Central memory CD8-positive, alpha-beta T cell (primary cell): ENCODE results near the gene ZNF354C.

Source experiments
- ATAC-seq: fragments of 150-1000 bp; cut with Tn5 transposase; replicated peaks from 2 replicates; pipeline ENCODE4 v1.10.0; 2022; ENCODE audit warnings: mild to moderate bottlenecking, moderate FRiP score, moderate number of reproducible peaks; ENCODE audit not compliant: poor library complexity, severe bottlenecking; ENCODE audit errors: extremely low read depth
- DNase-seq, 2 donors: peaks; one replicate each; pipeline ENCODE4 v3.0.0; 2021; ENCODE audit warnings: low spot score in 2 of 2
- H3K27ac Mint-ChIP-seq: one replicate; pipeline ENCODE4 v1.8.0; 2022; ENCODE audit warnings: low read depth, mild to moderate bottlenecking, moderate library complexity, mixed read lengths
- H3K27me3 Mint-ChIP-seq: one replicate; pipeline ENCODE4 v1.8.0; 2022; ENCODE audit warnings: mixed read lengths
- H3K36me3 Mint-ChIP-seq: one replicate; pipeline ENCODE4 v1.8.0; 2022; ENCODE audit warnings: mild to moderate bottlenecking, moderate library complexity, mixed read lengths; ENCODE audit not compliant: insufficient read depth
- H3K4me1 Mint-ChIP-seq: one replicate; pipeline ENCODE4 v1.8.0; 2022; ENCODE audit warnings: mixed read lengths
- H3K4me3 Mint-ChIP-seq: one replicate; pipeline ENCODE4 v1.8.0; 2022; ENCODE audit warnings: mild to moderate bottlenecking, moderate library complexity, mixed read lengths
- H3K9me3 Mint-ChIP-seq: one replicate; pipeline ENCODE4 v1.8.0; 2022; ENCODE audit warnings: mixed read lengths

Gene ZNF354C

DNA sequence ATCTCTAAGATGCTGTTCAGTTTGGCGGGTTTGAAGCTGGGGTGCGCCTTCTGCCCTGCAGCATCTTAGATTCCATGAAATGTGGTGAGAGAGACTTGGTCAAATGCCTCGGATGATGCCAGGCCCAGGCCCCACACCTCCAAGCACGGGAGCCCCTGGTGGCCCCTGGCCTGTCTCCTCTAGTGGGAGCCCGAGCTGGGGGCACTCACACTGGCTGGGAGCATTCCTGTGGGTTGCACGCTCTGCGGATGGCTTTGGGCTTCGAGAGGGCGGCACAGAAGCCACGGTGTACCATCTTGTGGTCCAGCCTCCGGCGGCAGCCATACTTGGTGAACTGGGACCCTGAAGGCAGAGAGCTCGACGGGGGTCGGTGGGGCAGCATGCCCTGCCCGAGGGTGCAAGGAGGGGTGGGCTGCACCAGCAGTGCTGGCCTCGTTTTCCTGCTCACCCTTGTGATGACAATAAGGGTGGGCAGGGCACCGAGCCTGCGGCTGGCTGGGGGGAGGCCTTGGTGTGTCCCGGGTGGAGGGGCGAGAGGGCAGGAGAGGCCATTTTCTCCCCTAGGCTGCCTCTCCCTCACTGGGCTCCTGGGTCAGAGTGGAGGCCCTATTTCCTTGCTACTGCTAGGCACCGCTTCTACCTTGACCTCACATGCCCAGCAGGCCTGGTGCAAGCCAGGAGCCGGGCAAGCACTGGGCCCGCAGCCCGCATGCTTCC, 65.8 kb downstream of the ZNF354C start:
- Mint-ChIP-seq H3K4me1 (no peaks in the 10 kb centered on the region), H3K36me3 (no peaks in the 10 kb centered on the region), H3K27ac (no peak overlapping the region), H3K27me3 (peaks cover 7% of the 10 kb centered on the region), H3K9me3 (no peaks in the 10 kb centered on the region), H3K4me3 (no peak overlapping the region)
- DNase-seq: no peak
- ATAC-seq: no peak

DNA sequence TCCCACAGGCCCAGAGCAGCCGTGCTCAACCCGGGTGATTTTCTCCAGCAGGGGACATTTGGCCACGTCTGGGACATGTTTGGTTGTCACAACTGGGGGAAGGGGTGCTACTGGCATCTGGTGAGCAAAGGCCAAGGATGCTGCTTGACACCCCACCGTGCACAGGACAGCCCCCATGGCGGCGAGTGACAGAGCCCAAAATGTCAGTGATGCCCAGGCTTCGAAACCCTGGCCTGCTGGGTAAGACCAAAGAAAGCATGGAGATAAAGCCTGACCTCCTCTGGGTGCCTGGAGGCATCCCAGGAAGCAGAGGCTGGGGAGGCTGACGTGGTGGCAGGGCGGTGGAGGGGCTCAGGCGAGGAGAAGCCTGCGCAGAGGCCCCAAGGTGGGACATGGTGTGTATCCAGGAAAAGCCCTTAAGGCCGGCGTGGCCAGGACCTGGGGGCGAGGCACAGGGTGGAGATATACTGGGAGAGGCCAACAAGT, 66.4 kb downstream of the ZNF354C start:
- ATAC-seq (no peak), DNase-seq (no peak)
- Mint-ChIP-seq H3K4me1 (no peaks in the 10 kb centered on the region), H3K9me3 (no peaks in the 10 kb centered on the region), H3K27ac (no peak overlapping the region), H3K4me3 (no peak overlapping the region), H3K36me3 (no peaks in the 10 kb centered on the region), H3K27me3 (peaks cover 7% of the 10 kb centered on the region)

GRCh38 chr5:179127136-179128040, 67.2 kb downstream of the ZNF354C start:
- no peaks in the 10 kb centered on the region for H3K9me3 Mint-ChIP-seq
- H3K4me3 Mint-ChIP-seq: no peak overlapping the region
- peaks cover 7% of the 10 kb centered on the region for H3K27me3 Mint-ChIP-seq
- no peaks in the 10 kb centered on the region for H3K36me3 Mint-ChIP-seq
- H3K27ac Mint-ChIP-seq: no peak overlapping the region
- H3K4me1 Mint-ChIP-seq: no peaks in the 10 kb centered on the region
- no peak for ATAC-seq
- DNase-seq: no peak

DNA sequence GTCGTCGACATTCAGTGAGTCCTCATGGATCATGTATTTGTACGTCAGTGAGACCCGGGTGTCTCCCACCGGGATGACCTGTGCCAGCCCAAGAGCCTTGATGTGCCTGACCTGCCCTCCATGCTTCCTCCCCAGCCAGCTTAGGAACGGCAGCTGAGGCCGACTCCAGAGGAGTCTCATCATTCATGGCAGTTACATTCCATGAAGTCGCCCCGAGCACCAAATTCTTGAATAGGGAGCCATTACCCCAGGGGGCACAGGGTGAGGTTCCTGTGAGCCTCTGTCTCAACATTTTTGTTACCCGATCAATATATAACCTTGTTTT, 67.8 kb downstream of the ZNF354C start:
- peaks cover 7% of the 10 kb centered on the region for H3K27me3 Mint-ChIP-seq
- no peak overlapping the region for H3K4me3 Mint-ChIP-seq
- no peak overlapping the region for H3K27ac Mint-ChIP-seq
- H3K36me3 Mint-ChIP-seq: no peaks in the 10 kb centered on the region
- no peak for ATAC-seq
- H3K4me1 Mint-ChIP-seq: no peaks in the 10 kb centered on the region
- no peaks in the 10 kb centered on the region for H3K9me3 Mint-ChIP-seq
- DNase-seq: no peak

DNA sequence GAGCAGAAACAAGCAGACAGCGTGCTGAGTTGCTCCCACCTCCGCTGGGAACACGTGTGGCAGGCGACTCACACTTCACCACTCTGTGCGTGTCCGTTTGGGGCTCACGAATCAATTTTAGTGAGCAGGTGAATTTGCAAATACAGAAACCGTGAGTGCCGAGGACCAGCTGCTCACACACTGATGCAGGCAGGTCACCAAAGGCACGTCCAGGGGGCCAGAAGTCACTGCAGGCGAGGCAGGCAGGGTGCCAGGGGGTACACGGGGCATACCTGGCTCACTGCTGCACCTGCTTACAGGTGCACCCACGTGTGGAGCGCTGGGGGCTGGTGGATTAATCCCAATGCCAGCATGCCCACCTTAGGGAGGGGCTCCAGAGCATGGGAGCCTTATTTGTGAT, 68.8 kb downstream of the ZNF354C start:
- H3K4me3 Mint-ChIP-seq: no peak overlapping the region
- no peaks in the 10 kb centered on the region for H3K9me3 Mint-ChIP-seq
- DNase-seq (no peak), ATAC-seq (no peak)
- H3K27ac Mint-ChIP-seq: no peak overlapping the region
- peaks cover 7% of the 10 kb centered on the region for H3K27me3 Mint-ChIP-seq
- no peaks in the 10 kb centered on the region for H3K4me1 Mint-ChIP-seq
- no peaks in the 10 kb centered on the region for H3K36me3 Mint-ChIP-seq

DNA sequence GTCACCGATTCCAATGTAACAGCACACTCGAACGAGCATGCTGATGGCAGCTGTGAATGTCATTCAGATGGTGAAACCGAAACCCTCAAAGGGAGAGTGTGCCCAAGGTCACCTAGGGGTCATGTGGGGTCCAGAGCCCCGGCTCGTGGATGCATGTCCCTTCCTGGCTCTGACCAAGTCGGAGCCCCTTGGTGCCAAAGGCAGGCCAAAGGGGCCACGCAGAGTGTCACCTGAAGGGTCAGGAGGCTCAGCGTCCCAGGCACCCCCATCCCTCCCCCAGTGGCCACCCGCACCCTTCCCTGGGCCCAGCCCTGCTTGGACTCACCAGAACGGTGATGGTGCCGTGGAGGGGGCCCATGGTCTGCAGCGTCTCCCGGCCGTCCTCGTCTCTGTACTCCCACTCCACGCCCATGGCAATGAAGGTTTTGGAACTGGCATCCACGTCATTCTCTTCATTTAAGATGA, 69.5 kb downstream of the ZNF354C start:
- Mint-ChIP-seq H3K4me3 (no peak overlapping the region), H3K27me3 (peaks cover 7% of the 10 kb centered on the region), H3K36me3 (no peaks in the 10 kb centered on the region), H3K4me1 (no peaks in the 10 kb centered on the region), H3K9me3 (no peaks in the 10 kb centered on the region), H3K27ac (no peak overlapping the region)
- DNase-seq: no peak
- ATAC-seq: no peak

- Mint-ChIP-seq H3K27ac (no peak overlapping the region), H3K36me3 (no peaks in the 10 kb centered on the region), H3K4me1 (no peaks in the 10 kb centered on the region), H3K27me3 (peaks cover 7% of the 10 kb centered on the region), H3K9me3 (no peaks in the 10 kb centered on the region), H3K4me3 (no peak overlapping the region)
- DNase-seq: no peak
- no peak for ATAC-seq
Observed at GRCh38 chr5:179130101-179130681, 70.0 kb downstream of the ZNF354C start.

- H3K27me3 Mint-ChIP-seq: peaks cover 7% of the 10 kb centered on the region
- ATAC-seq (no peak), DNase-seq (no peak)
- H3K4me1 Mint-ChIP-seq: no peaks in the 10 kb centered on the region
- no peak overlapping the region for H3K27ac Mint-ChIP-seq
- H3K36me3 Mint-ChIP-seq: no peaks in the 10 kb centered on the region
- no peak overlapping the region for H3K4me3 Mint-ChIP-seq
- no peaks in the 10 kb centered on the region for H3K9me3 Mint-ChIP-seq
Observed at GRCh38 chr5:179131321-179131835, 71.2 kb downstream of the ZNF354C start.

DNA sequence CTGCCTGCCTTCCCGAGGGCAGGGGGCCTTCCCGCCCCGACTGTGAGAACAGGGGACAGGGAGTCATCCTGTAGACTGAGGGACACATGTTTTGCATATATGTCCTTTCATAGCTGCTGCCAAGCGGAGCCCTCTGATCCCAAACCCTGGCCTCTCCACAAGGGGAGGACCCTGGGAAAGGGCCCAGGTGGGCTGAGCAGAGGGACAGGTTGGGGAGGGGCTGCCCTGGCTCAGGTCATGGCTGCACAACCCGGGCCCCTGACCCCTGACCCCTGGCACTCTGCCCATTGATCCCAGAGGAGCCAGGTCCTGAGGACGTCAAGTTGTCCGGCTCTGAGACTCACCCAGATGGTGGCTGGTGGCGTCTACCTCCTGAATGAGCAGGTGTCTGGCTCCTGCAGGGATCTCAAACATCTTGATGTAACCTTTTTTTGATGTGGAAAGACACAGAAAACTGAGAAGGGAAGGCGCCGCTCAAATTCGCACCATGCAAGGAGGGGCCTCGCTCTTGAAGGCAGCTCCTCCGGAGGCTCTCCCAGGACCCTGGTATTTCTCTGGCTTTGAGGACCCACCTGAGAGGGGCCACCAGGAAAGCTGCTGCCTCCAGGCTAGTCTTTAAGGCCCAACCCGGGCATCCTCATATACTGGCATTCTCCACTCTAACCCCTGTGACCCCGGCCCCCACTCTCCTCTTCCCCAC, 71.9 kb downstream of the ZNF354C start:
- no peaks in the 10 kb centered on the region for H3K4me1 Mint-ChIP-seq
- H3K27ac Mint-ChIP-seq: no peak overlapping the region
- H3K36me3 Mint-ChIP-seq: no peaks in the 10 kb centered on the region
- H3K9me3 Mint-ChIP-seq: no peaks in the 10 kb centered on the region
- H3K27me3 Mint-ChIP-seq: peaks cover 7% of the 10 kb centered on the region
- ATAC-seq (no peak), DNase-seq (no peak)
- no peak overlapping the region for H3K4me3 Mint-ChIP-seq

DNA sequence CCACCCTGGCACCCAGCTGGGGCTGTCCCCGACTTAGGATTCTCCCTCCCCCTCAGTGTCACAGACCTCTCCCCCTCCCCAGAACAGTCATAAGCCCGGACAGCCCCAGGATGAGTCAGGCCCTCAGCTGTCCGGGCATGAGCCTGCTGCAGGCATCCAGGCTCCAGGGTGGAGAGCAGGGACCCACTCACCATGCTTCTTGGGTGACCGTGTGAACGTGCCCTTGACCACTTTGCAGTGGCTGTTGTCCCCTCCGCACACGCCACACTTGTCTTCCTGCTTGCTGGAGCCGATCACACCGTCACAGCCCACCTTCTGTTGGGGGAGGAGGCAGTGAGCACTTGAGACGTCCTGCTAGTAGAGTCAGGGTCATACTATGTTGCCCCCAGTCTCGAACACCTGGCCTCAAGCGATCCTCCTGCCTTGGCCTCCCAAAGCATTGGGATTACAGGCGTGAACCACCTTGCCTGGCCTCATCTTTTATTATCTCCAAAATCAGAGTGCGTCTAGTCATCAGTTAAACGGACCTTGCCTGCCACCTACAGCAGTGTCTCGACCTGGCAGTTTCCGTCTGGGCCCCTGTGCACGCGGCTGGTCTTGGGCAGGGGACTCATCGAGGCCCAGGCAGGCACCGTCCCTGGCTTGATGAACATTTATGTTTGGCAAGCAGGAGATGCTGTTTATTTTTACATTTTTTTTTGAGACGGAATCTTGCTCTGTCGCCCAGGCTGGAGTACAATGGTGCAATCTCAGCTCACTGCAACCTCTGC, 72.6 kb downstream of the ZNF354C start:
- H3K4me1 Mint-ChIP-seq: no peaks in the 10 kb centered on the region
- H3K27ac Mint-ChIP-seq: no peak overlapping the region
- ATAC-seq: no peak
- no peak for DNase-seq
- H3K36me3 Mint-ChIP-seq: no peaks in the 10 kb centered on the region
- H3K9me3 Mint-ChIP-seq: no peaks in the 10 kb centered on the region
- peaks cover 5% of the 10 kb centered on the region for H3K27me3 Mint-ChIP-seq
- no peak overlapping the region for H3K4me3 Mint-ChIP-seq
